Activated CD4-positive, alpha-beta memory T cell treated with anti-CD3 and anti-CD28 coated beads, Interleukin-2, amount 10 ng/mL, durations not matched to agents 7 days and 5 days (primary cell): ENCODE data around the gene CPSF4. TPM values are rescaled to one million over a fixed set of nuclear protein-coding genes. Genes with fewer than 3 reads are reported as not detected.

Source experiments
- CTCF ChIA-PET: fragments of 350-600 bp; sonication (Branson Sonifier 250); formaldehyde crosslinking; loops from one replicate; lab custom pipeline; 2021; ENCODE audit warnings: antibody characterized with exemption, inconsistent platforms; lab: Charles Lee
- POLR2A ChIA-PET: fragments of 350-600 bp; sonication (Branson Sonifier 250); formaldehyde crosslinking; loops from one replicate; lab custom pipeline; 2021; ENCODE audit warnings: antibody characterized with exemption; lab: Charles Lee
- DNase-seq: peaks from one replicate; pipeline ENCODE4 v3.0.0-alpha.2; 2020
- H3K27ac Mint-ChIP-seq: one replicate; pipeline ENCODE4 v1.8.0; 2021; ENCODE audit warnings: mild to moderate bottlenecking, mixed read lengths
- H3K27me3 Mint-ChIP-seq: one replicate; pipeline ENCODE4 v1.8.0; 2021; ENCODE audit warnings: mixed read lengths
- H3K36me3 Mint-ChIP-seq: one replicate; pipeline ENCODE4 v1.8.0; 2021; ENCODE audit warnings: low read depth, mixed read lengths
- H3K4me1 Mint-ChIP-seq: one replicate; pipeline ENCODE4 v1.8.0; 2021; ENCODE audit warnings: mixed read lengths
- H3K4me3 Mint-ChIP-seq: one replicate; pipeline ENCODE4 v1.8.0; 2021; ENCODE audit warnings: mild to moderate bottlenecking, mixed read lengths
- H3K9me3 Mint-ChIP-seq: one replicate; pipeline ENCODE4 v1.8.0; 2021; ENCODE audit warnings: mixed read lengths
- total RNA-seq, 2 experiments: library from RNA; stranded (reverse); gene quantifications; one replicate each; pipeline ENCODE4 v1.2.3, GENCODE V29; 2021

CPSF4 gene
- 10 to 100 TPM; 64.1 to 66.2 TPM for total RNA-seq

DNA sequence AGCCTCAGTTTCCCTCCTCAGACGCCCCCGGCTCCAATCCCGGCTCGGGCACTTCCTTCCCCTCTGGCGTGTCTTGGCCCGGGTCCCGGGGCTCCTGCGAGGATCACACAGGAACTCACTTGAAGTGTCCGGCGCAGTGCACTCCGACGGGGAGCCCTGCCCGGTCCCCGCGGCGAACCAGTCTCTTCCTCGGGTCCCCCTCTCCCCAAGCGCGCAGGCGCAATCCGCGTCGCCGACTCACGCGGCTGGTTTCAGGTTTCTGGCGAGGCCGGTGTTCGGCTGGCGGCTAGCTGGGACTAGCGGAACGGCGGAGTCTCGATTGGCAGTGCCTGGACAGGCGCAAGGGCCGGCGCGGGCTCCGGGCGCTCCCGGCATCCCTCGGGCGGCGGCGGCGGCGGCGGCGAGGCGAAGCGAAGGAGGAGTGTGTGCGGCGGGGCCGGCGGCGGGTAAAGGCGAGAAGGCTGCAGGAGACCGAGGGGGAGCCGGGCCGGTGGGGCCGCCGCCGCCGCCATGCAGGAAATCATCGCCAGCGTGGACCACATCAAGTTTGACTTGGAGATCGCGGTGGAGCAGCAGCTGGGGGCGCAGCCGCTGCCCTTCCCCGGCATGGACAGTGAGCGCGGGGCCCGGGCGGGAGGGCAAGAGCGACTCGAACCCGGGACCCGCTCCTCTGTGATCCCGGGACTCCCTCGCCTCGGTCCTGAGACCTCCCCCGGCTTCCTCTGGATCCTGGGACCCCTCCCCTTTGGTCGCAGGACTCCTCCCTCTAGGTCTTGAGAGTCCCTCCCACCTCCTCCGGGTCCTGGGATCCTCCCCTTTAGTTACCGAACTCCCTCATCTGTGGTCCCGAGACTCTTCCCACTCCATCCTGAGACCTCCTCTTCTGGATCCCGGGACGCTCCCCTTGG, at the start of gene CPSF4, which contains the start of gene PTCD1:
TSS of gene CPSF4 (plus strand) at position 371 of the 908 bp plus-strand sequence. CDS start at position 511, 140 bp downstream.
TSS of gene PTCD1 (minus strand) at position 226 of the 908 bp plus-strand sequence. CDS start 3,556 bp downstream, outside the sequence.
- ChIA-PET POLR2A (interaction anchor here (0.9 to 3.2 kb wide), 9 partner anchors 10 to 119 kb away, joined by 3 to 15 read pairs (median 7); partner anchors contain the start of genes BUD31, PDAP1, ZNF394 and ZNF655), CTCF (interaction anchor here (0.7 kb wide), 1 partner anchor 24 kb away, joined by 3 read pairs; no protein-coding TSS in a partner anchor)
- Mint-ChIP-seq H3K36me3 (peaks cover 22% of the 10 kb centered on the region), H3K4me3 (peak within 1 kb of the TSS; percentile 98), H3K27me3 (no peaks in the 10 kb centered on the region), H3K9me3 (no peaks in the 10 kb centered on the region), H3K27ac (peak within 1 kb of the TSS; percentile 86), H3K4me1 (peaks cover 45% of the 10 kb centered on the region)
- peak; percentile 92 for DNase-seq

DNA sequence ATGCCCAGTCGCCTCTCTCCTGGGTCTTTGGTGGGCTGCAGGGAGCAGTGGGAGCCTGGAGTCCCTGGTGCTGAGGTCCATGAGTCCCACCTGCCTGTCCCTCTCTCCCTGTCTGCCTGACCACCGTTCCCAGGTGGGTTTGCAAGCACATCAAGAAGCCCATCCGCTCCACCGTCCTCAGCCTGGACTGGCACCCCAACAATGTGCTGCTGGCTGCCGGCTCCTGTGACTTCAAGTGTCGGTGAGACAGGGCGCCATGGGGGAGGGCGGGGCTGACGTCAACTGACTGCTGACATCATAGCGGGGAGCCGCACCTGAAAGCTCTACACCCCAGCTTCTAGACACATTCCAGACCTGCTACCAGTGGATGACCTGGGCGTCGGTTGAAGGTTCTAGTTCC, 49.0 kb upstream of the CPSF4 start:
- H3K36me3 Mint-ChIP-seq: peaks cover 73% of the 10 kb centered on the region
- H3K27me3 Mint-ChIP-seq: no peaks in the 10 kb centered on the region
- no peaks in the 10 kb centered on the region for H3K9me3 Mint-ChIP-seq
- H3K4me1 Mint-ChIP-seq: peaks cover 42% of the 10 kb centered on the region
- H3K4me3 Mint-ChIP-seq: no peak overlapping the region
- ChIA-PET CTCF (interaction anchor here (0.6 to 2.1 kb wide), 3 partner anchors 17 to 58 kb away, joined by 3 to 5 read pairs (median 3); no protein-coding TSS in a partner anchor), POLR2A (interaction anchor here (6.1 to 10.8 kb wide), 2 partner anchors 12 to 14 kb away, joined by 70 to 160 read pairs; partner anchors contain the start of genes ARPC1B, BUD31 and PDAP1)
- no peak overlapping the region for H3K27ac Mint-ChIP-seq
- DNase-seq: no peak

DNA sequence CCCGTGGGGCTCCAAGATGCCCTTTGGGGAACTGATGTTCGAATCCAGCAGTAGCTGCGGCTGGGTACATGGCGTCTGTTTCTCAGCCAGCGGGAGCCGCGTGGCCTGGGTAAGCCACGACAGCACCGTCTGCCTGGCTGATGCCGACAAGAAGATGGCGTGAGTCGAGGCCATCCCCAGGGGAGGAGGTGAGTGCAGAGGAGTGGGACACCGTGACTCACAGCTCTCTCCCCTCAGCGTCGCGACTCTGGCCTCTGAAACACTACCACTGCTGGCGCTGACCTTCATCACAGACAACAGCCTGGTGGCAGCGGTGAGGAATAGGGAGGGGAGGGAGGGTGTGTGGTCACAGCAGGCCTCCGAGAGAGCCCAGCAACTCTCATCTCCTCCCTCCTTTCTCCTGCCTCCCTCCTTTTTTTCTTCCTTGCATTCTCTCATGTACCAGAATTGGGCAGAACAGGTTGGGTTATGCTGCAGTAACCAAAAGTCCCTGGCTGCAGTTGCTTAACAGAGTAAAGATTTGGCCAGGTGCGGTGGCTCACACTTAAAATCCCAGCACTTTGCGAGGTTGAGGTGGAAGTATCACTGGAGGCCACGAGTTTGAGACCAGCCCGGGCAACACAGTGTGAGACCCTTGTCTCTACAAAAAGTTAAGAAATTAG, 47.7 kb upstream of the CPSF4 start:
- H3K27ac Mint-ChIP-seq: no peak overlapping the region
- H3K4me3 Mint-ChIP-seq: no peak overlapping the region
- peaks cover 36% of the 10 kb centered on the region for H3K4me1 Mint-ChIP-seq
- peaks cover 74% of the 10 kb centered on the region for H3K36me3 Mint-ChIP-seq
- ChIA-PET CTCF (interaction anchor here (0.8 to 2.1 kb wide), 2 partner anchors 16 to 28 kb away, joined by 4 to 5 read pairs; no protein-coding TSS in a partner anchor), POLR2A (interaction anchor here (6.1 to 10.8 kb wide), 2 partner anchors 13 to 14 kb away, joined by 70 to 160 read pairs; partner anchors contain the start of genes ARPC1B, BUD31 and PDAP1)
- no peak for DNase-seq
- no peaks in the 10 kb centered on the region for H3K9me3 Mint-ChIP-seq
- no peaks in the 10 kb centered on the region for H3K27me3 Mint-ChIP-seq

DNA sequence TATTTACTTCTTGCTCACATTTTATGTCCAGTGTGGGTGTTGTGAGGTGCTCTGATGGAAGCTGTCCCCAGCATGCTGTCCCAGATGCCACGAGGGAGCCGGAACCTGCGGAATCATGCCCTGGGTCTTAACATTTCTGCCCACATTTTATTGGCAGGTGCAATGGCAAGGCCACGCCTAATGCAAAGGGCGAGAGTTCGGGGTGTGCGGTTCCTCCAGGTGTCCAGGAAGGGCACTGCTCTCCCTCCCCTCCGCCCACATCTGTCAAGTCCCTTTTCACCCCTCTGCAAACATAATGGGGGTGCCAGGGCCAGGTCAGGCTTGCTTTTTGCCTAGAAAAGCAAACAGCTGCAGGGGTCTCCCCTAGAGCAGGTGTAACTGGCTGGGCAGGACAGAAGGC, 46.7 kb upstream of the CPSF4 start:
- H3K36me3 Mint-ChIP-seq: peaks cover 73% of the 10 kb centered on the region
- POLR2A ChIA-PET: interaction anchor here (6.1 to 10.8 kb wide), 2 partner anchors 12 to 15 kb away, joined by 70 to 160 read pairs; partner anchors contain the start of genes ARPC1B, BUD31 and PDAP1
- no peaks in the 10 kb centered on the region for H3K9me3 Mint-ChIP-seq
- no peak overlapping the region for H3K4me3 Mint-ChIP-seq
- peaks cover 32% of the 10 kb centered on the region for H3K4me1 Mint-ChIP-seq
- H3K27me3 Mint-ChIP-seq: no peaks in the 10 kb centered on the region
- H3K27ac Mint-ChIP-seq: peak overlapping the region; percentile 85
- CTCF ChIA-PET: interaction anchor here (0.5 to 2.1 kb wide), 2 partner anchors 15 kb away, joined by 4 to 5 read pairs; no protein-coding TSS in a partner anchor
- no peak for DNase-seq

DNA sequence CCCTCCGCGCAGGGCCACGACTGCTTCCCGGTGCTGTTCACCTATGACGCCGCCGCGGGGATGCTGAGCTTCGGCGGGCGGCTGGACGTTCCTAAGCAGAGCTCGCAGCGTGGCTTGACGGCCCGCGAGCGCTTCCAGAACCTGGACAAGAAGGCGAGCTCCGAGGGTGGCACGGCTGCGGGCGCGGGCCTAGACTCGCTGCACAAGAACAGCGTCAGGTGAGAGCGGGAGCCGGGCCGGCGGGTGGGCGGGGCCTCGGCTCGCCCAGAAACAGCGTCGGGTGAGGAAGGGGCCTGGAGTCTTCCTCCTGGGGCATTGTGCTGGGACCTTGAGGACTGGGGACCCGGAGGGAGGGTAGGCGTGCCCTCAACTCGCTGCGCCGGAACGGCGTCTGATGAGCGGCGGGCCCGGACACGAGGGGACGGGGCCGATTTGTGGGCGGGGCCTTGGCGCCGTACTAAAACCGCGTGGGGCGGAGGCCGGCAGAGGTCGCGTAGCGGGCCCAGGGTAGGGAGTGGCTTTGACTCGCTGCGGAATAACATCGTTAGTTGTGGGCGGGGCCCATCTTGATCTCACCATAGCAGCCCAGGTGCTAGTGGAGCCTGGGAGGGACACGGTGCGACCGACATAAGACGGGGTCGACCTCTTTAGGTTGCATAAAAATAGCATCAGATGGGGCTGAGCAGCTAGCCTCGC, 45.9 kb upstream of the CPSF4 start:
- peaks cover 77% of the 10 kb centered on the region for H3K36me3 Mint-ChIP-seq
- peak; percentile 85 for DNase-seq
- peaks cover 33% of the 10 kb centered on the region for H3K4me1 Mint-ChIP-seq
- peak overlapping the region; percentile 60 for H3K4me3 Mint-ChIP-seq
- ChIA-PET POLR2A (interaction anchor here (1.0 to 10.8 kb wide), 3 partner anchors 10 to 15 kb away, joined by 3 to 160 read pairs (median 70); partner anchors contain the start of genes ARPC1B, BUD31 and PDAP1), CTCF (interaction anchor here (1.1 to 1.2 kb wide), 2 partner anchors 13 to 54 kb away, joined by 3 to 4 read pairs; no protein-coding TSS in a partner anchor)
- no peaks in the 10 kb centered on the region for H3K9me3 Mint-ChIP-seq
- peak overlapping the region; percentile 85 for H3K27ac Mint-ChIP-seq
- no peaks in the 10 kb centered on the region for H3K27me3 Mint-ChIP-seq

DNA sequence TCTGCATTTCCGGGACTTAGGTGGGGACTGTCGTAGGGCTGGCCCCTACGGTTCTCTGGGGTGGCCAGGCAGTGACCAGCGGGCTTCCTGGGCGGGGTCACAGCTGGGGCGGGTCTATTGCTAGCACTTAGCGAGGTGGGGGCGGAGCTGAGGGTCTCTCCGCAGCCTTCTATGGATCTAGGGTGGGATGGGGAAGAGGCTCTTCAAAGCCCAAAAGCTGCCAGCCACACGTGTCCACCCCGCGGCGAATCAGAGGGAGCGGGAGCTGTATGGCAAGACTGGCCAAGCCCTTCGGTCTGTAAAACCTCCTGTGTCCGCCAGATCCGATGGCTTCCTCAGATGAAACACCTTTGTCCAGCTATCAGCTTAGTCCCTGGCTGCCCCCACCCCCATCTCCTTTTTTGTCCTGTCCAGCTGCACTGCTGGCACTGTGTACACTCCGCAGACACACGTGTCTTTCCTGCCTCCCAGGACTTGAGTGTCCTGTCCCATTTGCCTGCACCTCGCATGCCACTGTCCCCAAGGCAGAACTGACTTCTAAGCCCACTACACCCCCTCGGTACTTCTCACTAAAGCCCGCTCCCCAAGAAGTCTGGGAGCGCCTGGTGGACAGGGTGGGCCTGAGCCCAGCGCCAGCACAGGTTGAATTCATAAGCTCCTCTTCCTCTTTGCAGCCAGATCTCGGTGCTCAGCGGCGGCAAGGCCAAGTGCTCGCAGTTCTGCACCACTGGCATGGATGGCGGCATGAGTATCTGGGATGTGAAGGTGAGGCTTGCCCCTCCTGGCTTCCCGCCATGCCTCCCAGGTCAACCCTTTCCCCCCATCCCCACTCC, 45.2 kb upstream of the CPSF4 start:
- Mint-ChIP-seq H3K4me3 (peak overlapping the region; percentile 60), H3K27ac (peak overlapping the region; percentile 85), H3K27me3 (no peaks in the 10 kb centered on the region), H3K36me3 (peaks cover 77% of the 10 kb centered on the region), H3K9me3 (no peaks in the 10 kb centered on the region), H3K4me1 (peaks cover 38% of the 10 kb centered on the region)
- POLR2A ChIA-PET: interaction anchor here (1.0 to 10.8 kb wide), 3 partner anchors 10 to 16 kb away, joined by 3 to 160 read pairs (median 70); partner anchors contain the start of genes ARPC1B, BUD31 and PDAP1
- no peak for DNase-seq
- CTCF ChIA-PET: interaction anchor here (0.7 to 1.2 kb wide), 3 partner anchors 12 to 879 kb away, joined by 3 to 4 read pairs (median 3); no protein-coding TSS in a partner anchor

DNA sequence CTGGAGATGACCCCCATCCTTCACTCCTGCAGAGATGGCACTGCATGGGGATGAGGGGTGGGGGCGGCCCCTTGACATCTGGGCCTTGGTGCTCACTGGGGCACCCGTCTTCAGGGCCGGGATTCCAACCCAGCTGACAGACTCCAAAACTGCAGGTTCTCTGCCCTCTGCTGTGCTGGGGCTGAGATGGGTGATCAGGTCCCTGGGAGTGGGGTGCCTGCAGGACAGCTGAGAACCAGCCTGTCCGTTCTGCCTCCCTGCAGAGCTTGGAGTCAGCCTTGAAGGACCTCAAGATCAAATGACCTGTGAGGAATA, 44.6 kb upstream of the CPSF4 start:
- peak overlapping the region; percentile 52 for H3K27ac Mint-ChIP-seq
- H3K4me1 Mint-ChIP-seq: peaks cover 42% of the 10 kb centered on the region
- H3K9me3 Mint-ChIP-seq: no peaks in the 10 kb centered on the region
- no peaks in the 10 kb centered on the region for H3K27me3 Mint-ChIP-seq
- H3K4me3 Mint-ChIP-seq: no peak overlapping the region
- H3K36me3 Mint-ChIP-seq: peaks cover 81% of the 10 kb centered on the region
- POLR2A ChIA-PET: interaction anchor here (1.0 to 10.8 kb wide), 4 partner anchors 8 to 17 kb away, joined by 3 to 160 read pairs (median 36); partner anchors contain the start of genes ARPC1B, BUD31 and PDAP1
- CTCF ChIA-PET: interaction anchor here (0.7 kb wide), 1 partner anchor 878 kb away, joined by 3 read pairs; no protein-coding TSS in a partner anchor
- DNase-seq: no peak

DNA sequence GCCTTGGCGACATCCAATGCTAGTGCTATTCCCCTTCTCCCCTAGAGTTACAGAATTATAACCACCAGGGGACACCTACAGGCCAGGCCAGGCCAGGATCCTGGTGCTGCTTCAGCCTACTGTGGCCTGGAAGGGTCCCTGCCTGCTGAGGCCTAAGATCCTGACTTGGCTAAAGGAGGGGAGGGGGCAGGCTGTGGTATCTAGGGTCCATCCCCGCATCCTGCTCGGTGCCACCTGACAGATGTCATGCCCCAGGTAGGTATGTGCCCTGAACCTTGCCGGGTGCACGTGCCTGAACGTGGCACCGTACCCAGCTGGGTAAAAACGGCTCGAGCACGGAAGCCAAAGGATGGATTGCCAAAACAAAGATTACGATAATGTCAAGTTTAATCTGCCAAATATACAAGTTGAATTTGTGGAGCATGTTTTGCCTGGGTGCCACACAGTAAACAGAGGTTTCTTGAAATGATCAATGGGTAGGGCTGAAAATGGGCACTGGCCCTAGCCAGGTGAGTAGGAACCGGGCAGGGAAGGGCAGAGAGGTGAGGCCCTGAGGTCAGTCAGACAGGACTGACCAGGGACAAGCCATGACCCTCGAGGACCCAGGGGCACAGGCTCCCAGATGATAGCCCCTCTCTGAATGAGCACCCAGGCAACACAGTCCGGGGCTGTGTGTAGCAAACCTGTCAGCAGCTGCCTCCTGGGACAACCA, 43.0 kb upstream of the CPSF4 start:
- H3K4me1 Mint-ChIP-seq: peaks cover 42% of the 10 kb centered on the region
- POLR2A ChIA-PET: interaction anchor here (1.6 to 10.8 kb wide), 2 partner anchors 8 to 10 kb away, joined by 3 to 160 read pairs; partner anchors contain the start of genes BUD31 and PDAP1
- H3K36me3 Mint-ChIP-seq: peaks cover 86% of the 10 kb centered on the region
- no peaks in the 10 kb centered on the region for H3K9me3 Mint-ChIP-seq
- H3K27me3 Mint-ChIP-seq: no peaks in the 10 kb centered on the region
- CTCF ChIA-PET: no interaction called here
- no peak overlapping the region for H3K27ac Mint-ChIP-seq
- no peak for DNase-seq
- no peak overlapping the region for H3K4me3 Mint-ChIP-seq

DNA sequence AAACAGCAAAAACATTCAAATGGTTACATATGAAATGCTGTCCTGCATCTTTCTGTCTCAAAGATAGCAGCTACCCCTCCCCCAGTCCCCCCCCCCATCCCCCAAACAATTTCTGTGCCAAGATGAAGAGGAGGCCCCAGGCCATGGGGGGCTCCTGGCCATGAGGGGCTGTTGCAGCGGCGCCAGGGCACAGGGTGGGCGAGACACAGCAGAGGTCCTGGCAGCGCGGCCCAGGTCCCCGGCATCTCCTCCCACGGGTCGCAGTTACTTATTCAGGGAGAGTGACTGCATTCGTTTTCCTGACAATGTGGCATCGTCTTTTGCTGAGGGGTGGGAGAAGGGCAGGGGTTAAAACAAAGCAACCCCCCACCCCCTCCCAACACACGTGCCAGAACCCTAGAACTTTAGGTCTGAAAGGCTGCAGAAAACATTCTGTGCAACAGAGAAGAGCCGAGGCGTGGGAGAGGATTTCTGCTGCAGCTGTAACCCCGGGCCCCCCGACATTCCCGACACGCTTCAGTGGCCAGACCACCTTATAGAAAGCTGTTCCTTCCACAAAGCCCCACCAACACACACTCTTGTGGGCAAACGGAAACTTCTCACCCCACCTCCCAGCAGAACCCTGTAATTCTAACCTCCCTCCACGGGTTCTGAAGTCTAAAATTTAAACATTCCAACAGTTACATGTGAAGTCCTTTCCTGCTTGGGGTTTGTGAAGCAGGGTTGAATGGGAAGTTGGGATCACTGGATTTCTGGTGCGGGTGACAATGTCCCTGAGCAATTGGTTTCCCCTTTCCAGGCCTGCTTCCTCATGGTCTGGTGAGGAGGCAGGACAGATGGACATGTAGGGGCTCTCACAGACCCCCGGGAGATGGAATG, 42.1 kb upstream of the CPSF4 start:
- peak overlapping the region; percentile 40 for H3K27ac Mint-ChIP-seq
- no peaks in the 10 kb centered on the region for H3K27me3 Mint-ChIP-seq
- ChIA-PET CTCF (no interaction called here), POLR2A (no interaction called here)
- H3K4me3 Mint-ChIP-seq: no peak overlapping the region
- H3K4me1 Mint-ChIP-seq: peaks cover 39% of the 10 kb centered on the region
- DNase-seq: no peak
- no peaks in the 10 kb centered on the region for H3K9me3 Mint-ChIP-seq
- H3K36me3 Mint-ChIP-seq: peaks cover 88% of the 10 kb centered on the region
